GM23248 (cell line): ENCODE measurements around the gene PTGER1.

Source experiments
- EZH2 ChIP-seq: fragments of 200-600 bp; sonication (generic); IDR thresholded peaks from 2 replicates; pipeline ENCODE4 v1.6.1; 2018; ENCODE audit warnings: antibody characterized with exemption, mild to moderate bottlenecking; ENCODE audit not compliant: insufficient read depth, poor library complexity, severe bottlenecking
- EZH2phosphoT487 ChIP-seq: fragments of 200-600 bp; sonication (generic); IDR thresholded peaks from 2 replicates; pipeline ENCODE4 v1.6.1; 2018; ENCODE audit warnings: antibody characterized with exemption, moderate library complexity, mild to moderate bottlenecking, low read depth; ENCODE audit not compliant: insufficient read depth

GRCh38 chr19:14492756-14493337 is 17.7 kb upstream of the PTGER1 start:
- no peak for TF ChIP-seq EZH2
- no peak for TF ChIP-seq EZH2phosphoT487
